Transverse colon (tissue), 4 donors: ENCODE results near the gene ASB1.

Experiments
- POLR2AphosphoS5 ChIP-seq, 3 donors: sonication (generic); formaldehyde crosslinking; IDR thresholded peaks; one replicate each; pipeline ENCODE4 v1.6.1; 2016; ENCODE audit warnings: antibody characterized with exemption in 3 of 3
- TF ChIP-seq, protein P1 (sequence below), 5 experiments: fragments of 200-600 bp in 3 of 5; fragments of 450-650 bp in 2 of 5; sonication (generic) in 3 of 5; IDR thresholded peaks; 1 replicate in 2 of 5; 2 replicates in 3 of 5; pipeline ENCODE4 v1.5.1; 2016 to 2017; ENCODE audit warnings: antibody characterized with exemption in 5 of 5, inconsistent platforms in 3 of 5, mild to moderate bottlenecking in 2 of 5, moderate library complexity in 1 of 5

DNA sequence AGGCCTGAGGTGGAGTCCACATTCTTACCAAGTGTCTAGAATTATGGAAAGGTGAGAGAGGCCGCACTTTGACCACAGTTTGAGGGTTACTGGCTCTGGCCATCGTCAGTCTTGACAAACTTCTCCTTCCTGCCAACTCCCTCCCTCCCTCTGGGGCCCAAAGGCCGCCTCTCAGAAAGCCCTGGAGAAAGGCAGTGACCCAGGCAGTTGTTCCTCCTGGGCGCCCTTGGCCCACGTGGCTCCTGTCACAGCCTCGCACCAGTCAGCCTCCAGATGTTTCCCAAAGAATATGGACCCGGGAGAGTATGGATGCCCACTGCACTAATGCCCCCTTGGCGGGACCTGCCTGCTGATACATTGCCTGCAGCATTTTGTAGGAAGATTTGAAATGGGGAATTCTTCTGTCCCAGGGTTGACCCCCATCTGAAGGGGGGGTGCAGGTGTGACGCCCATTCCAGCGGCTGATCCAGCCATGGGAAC is 61.7 kb downstream of the ASB1 start:
- TF ChIP-seq, protein P1, sequence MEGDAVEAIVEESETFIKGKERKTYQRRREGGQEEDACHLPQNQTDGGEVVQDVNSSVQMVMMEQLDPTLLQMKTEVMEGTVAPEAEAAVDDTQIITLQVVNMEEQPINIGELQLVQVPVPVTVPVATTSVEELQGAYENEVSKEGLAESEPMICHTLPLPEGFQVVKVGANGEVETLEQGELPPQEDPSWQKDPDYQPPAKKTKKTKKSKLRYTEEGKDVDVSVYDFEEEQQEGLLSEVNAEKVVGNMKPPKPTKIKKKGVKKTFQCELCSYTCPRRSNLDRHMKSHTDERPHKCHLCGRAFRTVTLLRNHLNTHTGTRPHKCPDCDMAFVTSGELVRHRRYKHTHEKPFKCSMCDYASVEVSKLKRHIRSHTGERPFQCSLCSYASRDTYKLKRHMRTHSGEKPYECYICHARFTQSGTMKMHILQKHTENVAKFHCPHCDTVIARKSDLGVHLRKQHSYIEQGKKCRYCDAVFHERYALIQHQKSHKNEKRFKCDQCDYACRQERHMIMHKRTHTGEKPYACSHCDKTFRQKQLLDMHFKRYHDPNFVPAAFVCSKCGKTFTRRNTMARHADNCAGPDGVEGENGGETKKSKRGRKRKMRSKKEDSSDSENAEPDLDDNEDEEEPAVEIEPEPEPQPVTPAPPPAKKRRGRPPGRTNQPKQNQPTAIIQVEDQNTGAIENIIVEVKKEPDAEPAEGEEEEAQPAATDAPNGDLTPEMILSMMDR (IDR thresholded peaks at IDR 0.05) = no peak
- no peak for TF ChIP-seq POLR2AphosphoS5 (IDR thresholded peaks at IDR 0.05)
